ENCODE data around the gene KCNK4. TPM values are rescaled to one million over a fixed set of nuclear protein-coding genes. Genes with fewer than 3 reads are reported as not detected.

The KCNK4 gene
- polyA plus RNA-seq, 1 experiment, result not detected

DNA sequence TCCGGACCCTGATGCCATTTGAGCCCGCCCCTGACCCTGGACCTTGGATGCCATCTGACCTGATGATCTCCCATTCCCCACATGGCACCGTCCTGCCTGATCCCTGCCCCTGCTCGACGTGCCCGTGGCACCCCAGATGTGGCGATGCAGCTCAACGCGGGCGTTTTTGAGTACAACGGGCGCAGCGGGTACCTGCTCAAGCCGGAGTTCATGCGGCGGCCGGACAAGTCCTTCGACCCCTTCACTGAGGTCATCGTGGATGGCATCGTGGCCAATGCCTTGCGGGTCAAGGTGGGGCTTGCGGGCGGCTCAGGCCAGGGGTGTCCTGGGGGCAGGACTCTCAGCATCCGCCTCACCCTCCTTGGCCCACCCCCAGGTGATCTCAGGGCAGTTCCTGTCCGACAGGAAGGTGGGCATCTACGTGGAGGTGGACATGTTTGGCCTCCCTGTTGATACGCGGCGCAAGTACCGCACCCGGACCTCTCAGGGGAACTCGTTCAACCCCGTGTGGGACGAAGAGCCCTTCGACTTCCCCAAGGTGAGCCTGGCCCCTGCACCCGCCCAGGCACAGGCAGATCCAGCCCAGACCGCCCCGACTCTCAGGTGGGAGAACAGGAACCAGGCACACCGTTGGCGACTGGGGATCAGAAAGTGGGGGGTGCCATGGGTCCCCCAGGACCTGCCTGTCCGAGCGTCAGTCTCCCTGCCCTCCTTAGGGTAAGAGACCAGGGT, 28.7 kb upstream of the KCNK4 start:
- Histone ChIP-seq H3K36me3 (ENCODE audit: control insufficient read depth, insufficient read depth, low read length) (peaks cover 53% of the 10 kb centered on the region), H3K4me3 (ENCODE audit: low read depth, low read length) (no peak overlapping the region), H3K27me3 (ENCODE audit: control insufficient read depth, insufficient read depth, low read length) (no peaks in the 10 kb centered on the region)
- TF ChIP-seq, protein P1, sequence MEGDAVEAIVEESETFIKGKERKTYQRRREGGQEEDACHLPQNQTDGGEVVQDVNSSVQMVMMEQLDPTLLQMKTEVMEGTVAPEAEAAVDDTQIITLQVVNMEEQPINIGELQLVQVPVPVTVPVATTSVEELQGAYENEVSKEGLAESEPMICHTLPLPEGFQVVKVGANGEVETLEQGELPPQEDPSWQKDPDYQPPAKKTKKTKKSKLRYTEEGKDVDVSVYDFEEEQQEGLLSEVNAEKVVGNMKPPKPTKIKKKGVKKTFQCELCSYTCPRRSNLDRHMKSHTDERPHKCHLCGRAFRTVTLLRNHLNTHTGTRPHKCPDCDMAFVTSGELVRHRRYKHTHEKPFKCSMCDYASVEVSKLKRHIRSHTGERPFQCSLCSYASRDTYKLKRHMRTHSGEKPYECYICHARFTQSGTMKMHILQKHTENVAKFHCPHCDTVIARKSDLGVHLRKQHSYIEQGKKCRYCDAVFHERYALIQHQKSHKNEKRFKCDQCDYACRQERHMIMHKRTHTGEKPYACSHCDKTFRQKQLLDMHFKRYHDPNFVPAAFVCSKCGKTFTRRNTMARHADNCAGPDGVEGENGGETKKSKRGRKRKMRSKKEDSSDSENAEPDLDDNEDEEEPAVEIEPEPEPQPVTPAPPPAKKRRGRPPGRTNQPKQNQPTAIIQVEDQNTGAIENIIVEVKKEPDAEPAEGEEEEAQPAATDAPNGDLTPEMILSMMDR (IDR thresholded peaks at IDR 0.05; ENCODE audit: insufficient read depth, low read depth, low read length), result no peak
- CTCF ChIA-PET, result interaction anchor here (1.0 to 6.5 kb wide), 5 partner anchors 8 to 16 kb away, joined by 3 to 56 read pairs (median 4); partner anchors contain the start of genes PLCB3 and PPP1R14B
- POLR2A ChIA-PET, result interaction anchor here (0.5 kb wide), 1 partner anchor 493 kb away, joined by 4 read pairs; no protein-coding TSS in a partner anchor
- DNase-seq (ENCODE audit: low read depth), result no peak

GRCh38 chr11:64263021-64263946, 27.8 kb upstream of the KCNK4 start:
- POLR2A ChIA-PET, result interaction anchor here (0.5 kb wide), 1 partner anchor 494 kb away, joined by 4 read pairs; no protein-coding TSS in a partner anchor
- CTCF ChIA-PET, result interaction anchor here (1.0 to 6.5 kb wide), 7 partner anchors 9 to 41 kb away, joined by 3 to 56 read pairs (median 5); partner anchors contain the start of genes CATSPERZ, ESRRA, PLCB3 and PPP1R14B
- Histone ChIP-seq H3K27me3 (ENCODE audit: control insufficient read depth, insufficient read depth, low read length) (no peaks in the 10 kb centered on the region), H3K36me3 (ENCODE audit: control insufficient read depth, insufficient read depth, low read length) (peaks cover 51% of the 10 kb centered on the region), H3K4me3 (ENCODE audit: low read depth, low read length) (no peak overlapping the region)
- no peak for DNase-seq (ENCODE audit: low read depth)
- TF ChIP-seq, protein P1 (IDR thresholded peaks at IDR 0.05; ENCODE audit: insufficient read depth, low read depth, low read length), result no peak

DNA sequence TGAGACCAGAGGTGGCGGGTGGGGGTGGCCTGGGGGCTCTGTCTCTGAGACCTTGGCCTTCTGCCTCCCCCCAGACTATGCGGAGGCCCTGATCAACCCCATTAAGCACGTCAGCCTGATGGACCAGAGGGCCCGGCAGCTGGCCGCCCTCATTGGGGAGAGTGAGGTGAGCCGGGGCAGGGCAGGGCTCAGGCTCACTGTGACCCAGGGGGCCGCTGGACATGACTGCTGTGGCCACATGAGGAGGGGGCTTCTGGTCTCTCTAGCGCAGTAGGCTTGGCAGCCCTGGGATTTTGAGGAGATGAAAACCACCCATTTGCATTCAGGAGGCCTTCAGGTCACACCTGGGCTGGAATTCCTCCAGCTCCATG, 27.2 kb upstream of the KCNK4 start:
- POLR2A ChIA-PET, result no interaction called here
- no peak overlapping the region for H3K4me3 ChIP-seq (ENCODE audit: low read depth, low read length)
- no peaks in the 10 kb centered on the region for H3K27me3 ChIP-seq (ENCODE audit: control insufficient read depth, insufficient read depth, low read length)
- H3K36me3 ChIP-seq (ENCODE audit: control insufficient read depth, insufficient read depth, low read length), result peaks cover 49% of the 10 kb centered on the region
- no peak for DNase-seq (ENCODE audit: low read depth)
- TF ChIP-seq, protein P1 (IDR thresholded peaks at IDR 0.05; ENCODE audit: insufficient read depth, low read depth, low read length), result no peak
- CTCF ChIA-PET, result interaction anchor here (1.4 to 6.5 kb wide), 5 partner anchors 10 to 40 kb away, joined by 4 to 56 read pairs (median 6); partner anchors contain the start of genes CATSPERZ, ESRRA, PLCB3 and PPP1R14B

DNA sequence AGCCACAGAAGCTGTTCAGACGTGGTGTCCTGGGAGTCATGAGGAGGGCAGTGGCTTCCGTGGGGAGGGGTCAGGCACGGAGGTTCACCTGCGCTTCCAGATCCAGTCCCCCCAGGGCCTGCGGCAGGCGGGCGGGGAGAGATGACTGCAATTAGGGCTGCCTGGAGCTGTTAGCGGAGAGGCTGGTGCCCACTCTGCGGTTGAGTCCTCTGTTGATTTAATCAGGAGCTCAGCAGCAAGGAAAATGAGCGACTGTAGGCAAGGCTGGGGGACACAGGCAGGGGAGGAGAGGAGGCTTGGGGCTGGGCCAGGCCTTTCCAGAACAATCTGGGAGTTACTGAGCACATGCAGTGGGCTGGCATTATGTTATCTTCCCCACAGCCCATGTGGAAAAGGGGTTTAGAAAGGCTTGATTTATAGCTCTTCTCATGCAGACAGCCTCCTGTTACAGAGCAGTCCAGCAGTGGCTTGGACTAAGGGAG, 26.7 kb upstream of the KCNK4 start:
- ChIA-PET POLR2A (no interaction called here), CTCF (interaction anchor here (1.4 to 6.5 kb wide), 4 partner anchors 13 to 40 kb away, joined by 4 to 56 read pairs (median 8); partner anchors contain the start of genes CATSPERZ, ESRRA, PLCB3 and PPP1R14B)
- TF ChIP-seq, protein P1 (IDR thresholded peaks at IDR 0.05; ENCODE audit: insufficient read depth, low read depth, low read length), result no peak
- Histone ChIP-seq H3K27me3 (ENCODE audit: control insufficient read depth, insufficient read depth, low read length) (no peaks in the 10 kb centered on the region), H3K36me3 (ENCODE audit: control insufficient read depth, insufficient read depth, low read length) (peaks cover 47% of the 10 kb centered on the region), H3K4me3 (ENCODE audit: low read depth, low read length) (no peak overlapping the region)
- no peak for DNase-seq (ENCODE audit: low read depth)

Data from BJ (cell line).